ENCODE data around the gene TMEM182.

The TMEM182 gene

DNA sequence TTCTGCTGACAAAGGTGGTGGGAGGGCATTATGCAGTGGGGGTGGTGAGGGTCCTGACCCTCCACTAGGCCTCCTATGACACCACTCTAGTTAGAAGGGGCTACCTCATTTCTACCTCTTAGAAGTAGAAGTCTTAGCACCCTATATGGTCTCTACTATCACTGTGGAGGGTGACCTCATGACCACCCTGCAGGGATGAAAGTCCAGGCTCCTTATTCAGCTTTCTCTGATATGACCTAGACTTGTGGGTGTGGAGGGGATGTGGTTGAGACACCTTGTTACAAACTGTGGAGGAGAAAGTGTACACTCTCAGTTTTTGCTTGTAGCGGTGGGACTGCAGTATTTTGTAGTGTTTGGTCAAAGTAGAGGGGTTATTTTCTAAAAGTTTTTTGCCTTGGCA is 18.6 kb downstream of the TMEM182 start:
- no peaks in the 10 kb centered on the region for H3K36me3 Mint-ChIP-seq (ENCODE audit: low read depth)
- no peak overlapping the region for H3K4me3 Mint-ChIP-seq
- H3K4me1 Mint-ChIP-seq (ENCODE audit: low read depth), result no peaks in the 10 kb centered on the region
- H3K27ac Mint-ChIP-seq, result no peak overlapping the region
- H3K27me3 Mint-ChIP-seq (ENCODE audit: low read depth), result peaks cover 3% of the 10 kb centered on the region
- H3K9me3 Mint-ChIP-seq, result no peaks in the 10 kb centered on the region
- DNase-seq (ENCODE audit: low spot score), result no peak

DNA sequence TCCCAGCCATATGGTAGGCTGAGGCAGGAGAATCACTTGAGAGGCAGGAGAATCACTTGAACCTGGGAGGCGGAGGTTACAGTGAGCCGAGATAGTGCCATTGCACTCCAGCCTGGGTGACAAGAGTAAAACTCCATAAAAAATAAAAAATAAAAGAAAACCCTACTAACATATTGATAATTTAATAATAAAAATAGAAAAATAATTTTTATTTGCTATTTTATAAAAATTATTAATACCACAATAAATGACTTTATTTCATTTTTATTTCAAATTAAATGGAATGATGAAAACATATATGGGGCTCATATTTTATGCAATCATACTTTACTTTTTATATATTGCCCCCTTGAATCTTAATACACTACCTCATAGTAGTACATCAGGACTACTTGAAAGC is 20.4 kb downstream of the TMEM182 start:
- Mint-ChIP-seq H3K27me3 (ENCODE audit: low read depth) (peaks cover 2% of the 10 kb centered on the region), H3K4me1 (ENCODE audit: low read depth) (no peaks in the 10 kb centered on the region), H3K4me3 (no peak overlapping the region), H3K36me3 (ENCODE audit: low read depth) (no peaks in the 10 kb centered on the region), H3K27ac (no peak overlapping the region), H3K9me3 (no peaks in the 10 kb centered on the region)
- DNase-seq (ENCODE audit: low spot score), result no peak

DNA sequence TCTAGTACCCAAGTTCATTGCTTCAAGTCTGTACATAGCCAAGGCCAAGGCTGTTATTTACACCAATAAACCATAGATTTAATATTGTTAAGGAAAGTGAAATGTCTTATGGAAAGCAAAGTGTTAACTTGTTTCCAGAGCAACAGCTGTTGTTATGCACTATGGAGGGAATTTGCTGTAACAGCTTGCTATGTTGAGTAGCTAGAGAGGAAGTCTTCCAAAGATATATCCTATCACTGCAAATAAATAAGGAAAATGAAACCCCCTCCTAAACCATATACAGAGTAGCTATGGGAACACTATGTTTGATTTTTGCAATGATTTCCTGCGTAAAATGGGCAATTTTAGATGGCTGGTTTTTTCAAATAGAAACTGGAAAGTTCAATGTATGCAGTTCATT is 21.1 kb downstream of the TMEM182 start:
- Mint-ChIP-seq H3K27ac (no peak overlapping the region), H3K36me3 (ENCODE audit: low read depth) (no peaks in the 10 kb centered on the region), H3K4me1 (ENCODE audit: low read depth) (no peaks in the 10 kb centered on the region), H3K27me3 (ENCODE audit: low read depth) (no peaks in the 10 kb centered on the region), H3K4me3 (no peak overlapping the region), H3K9me3 (no peaks in the 10 kb centered on the region)
- no peak for DNase-seq (ENCODE audit: low spot score)

DNA sequence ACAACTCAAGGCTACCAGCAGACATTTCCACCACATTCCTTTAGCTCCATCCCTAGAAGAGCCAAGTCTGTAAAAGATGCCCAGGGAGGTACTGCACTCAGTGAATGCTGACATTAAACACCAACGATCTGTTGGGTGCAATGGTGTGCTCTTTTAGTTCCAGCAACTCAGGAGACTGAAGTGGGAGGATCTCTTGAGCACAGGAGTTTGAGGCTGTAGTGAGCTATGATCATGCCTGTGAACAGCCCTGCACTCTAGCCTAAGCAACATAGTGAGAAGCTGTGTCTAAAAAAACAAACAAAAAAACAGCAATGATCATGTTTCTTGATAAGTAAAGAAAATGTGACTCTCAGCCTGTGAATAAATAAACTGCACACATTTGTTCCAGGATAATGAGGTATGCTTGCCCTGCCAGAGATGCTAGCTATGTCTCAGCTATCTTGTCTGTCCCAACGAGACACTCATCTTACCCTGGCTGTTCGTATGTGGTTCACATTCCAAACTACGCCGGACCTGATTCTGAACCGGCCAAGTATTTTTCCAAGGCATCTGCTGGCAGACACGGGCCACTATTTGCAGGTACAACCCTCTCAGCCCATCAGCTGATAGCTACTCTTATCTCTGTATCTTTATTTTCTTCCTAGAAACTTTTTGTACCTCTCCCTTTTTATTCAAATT is 21.8 kb downstream of the TMEM182 start:
- H3K27me3 Mint-ChIP-seq (ENCODE audit: low read depth), result no peaks in the 10 kb centered on the region
- H3K4me3 Mint-ChIP-seq, result no peak overlapping the region
- no peaks in the 10 kb centered on the region for H3K36me3 Mint-ChIP-seq (ENCODE audit: low read depth)
- no peak for DNase-seq (ENCODE audit: low spot score)
- H3K27ac Mint-ChIP-seq, result no peak overlapping the region
- no peaks in the 10 kb centered on the region for H3K4me1 Mint-ChIP-seq (ENCODE audit: low read depth)
- no peaks in the 10 kb centered on the region for H3K9me3 Mint-ChIP-seq

DNA sequence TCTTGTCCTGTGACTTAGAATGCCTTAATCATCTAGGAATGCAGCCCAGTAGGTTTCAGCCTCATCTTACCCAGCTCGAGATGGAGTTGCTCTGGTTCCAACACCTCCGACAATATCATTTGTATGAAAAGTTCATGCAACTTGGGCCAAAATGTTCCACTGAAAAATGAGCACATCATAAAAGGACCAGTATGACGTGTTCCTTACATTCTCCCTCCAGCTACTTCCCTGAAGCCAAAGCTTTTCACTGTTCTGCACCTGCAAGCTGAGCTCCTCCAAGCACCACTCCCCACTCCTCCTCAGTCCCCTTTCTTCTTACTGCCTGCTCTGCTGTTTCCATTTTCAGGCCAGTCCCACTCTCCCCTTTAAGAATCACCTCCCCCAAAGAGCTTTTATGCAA is 23.1 kb downstream of the TMEM182 start:
- no peak for DNase-seq (ENCODE audit: low spot score)
- no peaks in the 10 kb centered on the region for H3K36me3 Mint-ChIP-seq (ENCODE audit: low read depth)
- H3K9me3 Mint-ChIP-seq, result no peaks in the 10 kb centered on the region
- H3K27ac Mint-ChIP-seq, result no peak overlapping the region
- H3K27me3 Mint-ChIP-seq (ENCODE audit: low read depth), result peaks cover 2% of the 10 kb centered on the region
- no peaks in the 10 kb centered on the region for H3K4me1 Mint-ChIP-seq (ENCODE audit: low read depth)
- no peak overlapping the region for H3K4me3 Mint-ChIP-seq

DNA sequence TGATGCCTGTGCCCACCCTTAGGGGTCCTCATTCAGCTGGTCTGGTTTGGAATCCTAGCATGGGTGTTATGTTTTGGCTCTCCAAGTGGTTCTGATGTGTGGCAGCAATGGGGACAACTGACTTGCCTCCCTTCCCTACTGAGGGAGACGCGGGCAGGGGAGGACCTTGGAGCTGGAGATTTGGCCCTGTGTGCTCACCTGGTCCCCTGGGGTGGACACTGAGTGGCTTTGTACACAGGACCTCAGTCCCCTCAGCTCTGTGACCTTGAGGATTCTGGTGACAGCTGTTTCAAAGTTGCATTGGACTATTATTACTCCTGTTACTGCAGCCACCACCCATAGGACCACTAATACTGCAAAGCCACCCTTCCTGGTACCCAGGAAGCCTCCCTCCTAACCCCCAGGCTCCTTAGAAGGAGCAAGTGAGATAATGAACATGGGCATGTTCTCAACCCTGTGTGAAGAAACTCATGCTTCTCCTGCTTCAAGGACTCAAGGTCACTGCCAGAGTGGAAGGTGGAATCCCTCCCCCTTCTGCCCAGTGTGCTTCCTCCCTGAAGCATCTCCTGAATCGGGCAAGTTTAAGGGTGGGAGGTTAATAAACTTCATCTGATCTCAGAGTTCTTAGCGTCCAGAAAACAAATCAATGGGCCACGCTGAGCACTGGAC is 26.5 kb downstream of the TMEM182 start:
- H3K4me3 Mint-ChIP-seq, result no peak overlapping the region
- H3K27ac Mint-ChIP-seq, result no peak overlapping the region
- DNase-seq (ENCODE audit: low spot score), result no peak
- H3K9me3 Mint-ChIP-seq, result no peaks in the 10 kb centered on the region
- peaks cover 2% of the 10 kb centered on the region for H3K27me3 Mint-ChIP-seq (ENCODE audit: low read depth)
- H3K36me3 Mint-ChIP-seq (ENCODE audit: low read depth), result no peaks in the 10 kb centered on the region
- H3K4me1 Mint-ChIP-seq (ENCODE audit: low read depth), result no peaks in the 10 kb centered on the region

DNA sequence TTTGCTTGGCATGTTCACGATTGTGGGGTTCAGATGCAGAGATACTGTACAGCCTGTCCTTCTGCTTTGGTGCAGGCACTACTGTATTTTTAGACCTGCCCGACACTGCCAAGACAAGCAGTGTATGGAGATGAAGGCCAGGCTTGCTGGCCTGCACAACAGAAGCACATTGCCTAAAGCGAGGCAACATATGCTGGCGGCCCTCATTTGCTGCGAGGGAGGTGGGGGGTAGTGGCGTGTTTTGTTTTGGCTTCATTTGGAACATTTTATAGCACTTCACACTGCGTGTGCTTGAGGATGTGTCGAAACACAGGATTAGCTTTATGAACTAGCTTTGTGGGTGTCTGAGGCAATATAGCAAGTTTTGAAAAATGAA is 27.0 kb downstream of the TMEM182 start:
- Mint-ChIP-seq H3K4me1 (ENCODE audit: low read depth) (no peaks in the 10 kb centered on the region), H3K36me3 (ENCODE audit: low read depth) (no peaks in the 10 kb centered on the region), H3K4me3 (no peak overlapping the region), H3K27ac (no peak overlapping the region), H3K9me3 (no peaks in the 10 kb centered on the region), H3K27me3 (ENCODE audit: low read depth) (peaks cover 2% of the 10 kb centered on the region)
- DNase-seq (ENCODE audit: low spot score), result no peak

DNA sequence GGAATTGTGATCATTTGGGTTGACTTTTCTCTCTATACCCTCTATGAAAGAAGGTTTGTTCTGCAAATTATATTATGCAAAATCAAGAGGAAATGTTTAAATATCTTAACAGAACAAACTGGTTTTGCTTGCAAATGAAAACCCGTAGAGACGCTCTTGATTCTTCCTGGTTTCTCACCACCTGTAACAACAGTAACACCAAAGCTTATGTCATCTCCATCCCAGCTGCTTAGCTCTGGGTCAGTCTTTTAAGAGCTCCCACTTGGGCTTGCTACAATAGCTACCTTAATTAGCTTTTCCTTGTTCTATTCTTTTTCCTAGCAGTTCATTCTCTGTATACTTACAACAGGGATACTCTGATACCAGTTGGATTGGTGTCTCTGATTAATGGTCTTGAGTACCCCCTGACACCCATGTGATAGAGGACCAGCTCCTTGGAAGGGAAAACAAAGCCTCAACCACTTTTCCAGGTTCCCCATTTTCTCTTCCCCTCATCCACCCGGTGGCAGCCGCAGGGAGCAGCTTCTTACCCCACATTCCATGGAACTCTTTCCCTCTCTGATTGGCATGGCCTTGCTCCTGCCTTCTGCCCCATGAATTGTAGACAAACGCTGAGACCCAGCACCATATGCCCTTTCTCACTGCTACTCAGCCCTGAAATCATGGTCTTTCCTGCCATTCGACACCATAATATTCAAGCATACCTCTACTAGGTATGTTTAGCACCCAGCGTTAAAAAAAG is 27.7 kb downstream of the TMEM182 start:
- Mint-ChIP-seq H3K27ac (no peak overlapping the region), H3K36me3 (ENCODE audit: low read depth) (no peaks in the 10 kb centered on the region), H3K4me3 (no peak overlapping the region), H3K27me3 (ENCODE audit: low read depth) (peaks cover 2% of the 10 kb centered on the region), H3K4me1 (ENCODE audit: low read depth) (no peaks in the 10 kb centered on the region), H3K9me3 (no peaks in the 10 kb centered on the region)
- no peak for DNase-seq (ENCODE audit: low spot score)

DNA sequence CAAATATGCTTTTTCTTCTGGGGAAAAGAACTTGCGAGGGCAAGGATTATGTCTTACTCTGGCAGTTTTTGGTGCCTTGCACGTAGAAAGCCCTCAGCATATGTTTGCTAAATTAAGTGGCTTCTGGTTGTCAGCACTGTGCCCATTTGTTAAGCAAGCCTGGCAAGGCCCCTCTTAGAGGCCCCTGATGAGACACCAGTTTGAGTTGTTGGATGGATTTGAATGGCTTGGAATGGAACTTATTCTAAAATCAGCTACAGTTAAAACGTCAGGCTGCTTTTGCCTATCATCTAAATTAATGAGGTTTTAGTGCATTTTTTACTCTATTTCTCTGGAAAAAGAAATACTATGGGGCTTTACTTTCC is 28.2 kb downstream of the TMEM182 start:
- H3K9me3 Mint-ChIP-seq, result no peaks in the 10 kb centered on the region
- DNase-seq (ENCODE audit: low spot score), result no peak
- no peak overlapping the region for H3K4me3 Mint-ChIP-seq
- H3K4me1 Mint-ChIP-seq (ENCODE audit: low read depth), result no peaks in the 10 kb centered on the region
- H3K27me3 Mint-ChIP-seq (ENCODE audit: low read depth), result peaks cover 2% of the 10 kb centered on the region
- H3K27ac Mint-ChIP-seq, result no peak overlapping the region
- H3K36me3 Mint-ChIP-seq (ENCODE audit: low read depth), result no peaks in the 10 kb centered on the region

DNA sequence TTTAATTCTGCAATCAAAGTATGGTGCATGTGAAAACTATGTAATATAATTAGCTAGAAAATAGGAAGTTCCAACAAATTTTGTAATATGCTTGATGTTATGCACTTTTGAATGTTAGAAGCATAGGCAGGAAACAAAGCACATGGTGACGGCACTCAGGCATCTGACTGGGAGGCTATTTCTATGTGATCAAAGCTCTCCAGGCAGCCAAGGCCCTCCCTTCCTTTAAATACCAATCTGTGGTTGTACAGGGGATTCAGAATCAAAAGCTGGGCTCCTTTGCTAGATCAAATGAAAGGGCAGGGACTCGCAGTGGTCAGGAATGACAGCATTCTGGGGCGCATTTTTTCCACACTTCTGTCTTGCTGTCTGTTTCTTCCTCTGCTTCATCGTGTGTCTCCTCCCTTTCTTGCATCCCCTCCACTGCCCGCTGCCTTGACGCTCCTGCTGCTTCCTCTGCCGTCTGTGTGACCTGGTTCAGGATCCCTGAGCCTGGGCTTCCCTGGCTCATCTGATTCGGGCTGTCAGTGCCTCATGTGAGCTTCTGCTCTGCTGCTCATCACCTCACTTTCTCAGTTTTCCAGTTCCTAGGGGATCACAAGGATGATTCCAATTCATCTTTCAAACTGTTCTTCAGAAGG is 30.9 kb downstream of the TMEM182 start:
- H3K4me1 Mint-ChIP-seq (ENCODE audit: low read depth), result no peaks in the 10 kb centered on the region
- H3K27ac Mint-ChIP-seq, result no peak overlapping the region
- no peaks in the 10 kb centered on the region for H3K9me3 Mint-ChIP-seq

DNA sequence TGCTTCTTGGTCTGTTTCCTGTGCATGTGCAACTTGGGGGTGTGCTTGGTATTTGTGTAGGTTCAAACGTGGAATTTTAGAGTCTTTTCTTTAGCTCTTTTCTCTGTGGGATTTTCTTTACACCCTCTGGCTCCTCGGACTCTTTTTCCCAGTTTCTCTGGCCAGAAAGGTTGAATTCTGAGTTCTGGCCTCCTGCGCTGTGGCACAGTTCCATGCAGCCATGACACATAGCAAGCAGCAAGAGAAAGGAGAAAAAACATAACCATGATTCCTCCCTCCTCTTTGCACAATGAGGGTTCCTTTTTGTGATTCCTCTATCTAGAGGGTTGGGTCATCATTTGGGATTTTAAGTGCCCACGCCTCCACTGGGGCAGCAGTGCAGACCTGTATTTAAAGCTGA is 33.8 kb downstream of the TMEM182 start:
- Mint-ChIP-seq H3K4me3 (no peak overlapping the region), H3K4me1 (ENCODE audit: low read depth) (no peaks in the 10 kb centered on the region), H3K27ac (no peak overlapping the region), H3K9me3 (peaks cover 17% of the 10 kb centered on the region), H3K27me3 (ENCODE audit: low read depth) (no peaks in the 10 kb centered on the region), H3K36me3 (ENCODE audit: low read depth) (peaks cover 17% of the 10 kb centered on the region)
- no peak for DNase-seq (ENCODE audit: low spot score)

More for the DNA sequence above, 30.9 kb downstream of the TMEM182 start:
- Mint-ChIP-seq H3K36me3 (ENCODE audit: low read depth) (no peaks in the 10 kb centered on the region), H3K27me3 (ENCODE audit: low read depth) (peaks cover 2% of the 10 kb centered on the region), H3K4me3 (no peak overlapping the region)
- DNase-seq (ENCODE audit: low spot score), result no peak

DNA sequence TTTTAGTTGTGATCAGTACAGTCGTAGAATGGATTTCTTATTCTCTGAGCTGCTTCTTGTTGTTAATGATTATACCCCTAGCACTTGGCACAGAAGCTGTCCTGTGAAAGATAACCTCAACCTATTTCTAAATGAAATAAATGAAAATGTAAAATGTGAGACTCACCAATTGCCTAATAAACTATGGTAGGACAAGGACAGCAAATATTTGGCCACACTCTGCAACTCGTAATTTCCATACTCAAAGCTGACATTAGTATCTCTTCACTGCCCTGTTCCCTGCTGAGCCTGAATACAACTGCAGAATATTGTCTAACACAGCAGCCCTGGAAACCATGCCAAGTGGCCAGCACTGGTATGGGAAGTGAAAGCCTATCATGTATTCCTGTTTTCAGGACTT is 34.5 kb downstream of the TMEM182 start:
- no peak overlapping the region for H3K4me3 Mint-ChIP-seq
- no peaks in the 10 kb centered on the region for H3K27me3 Mint-ChIP-seq (ENCODE audit: low read depth)
- peaks cover 24% of the 10 kb centered on the region for H3K9me3 Mint-ChIP-seq
- H3K36me3 Mint-ChIP-seq (ENCODE audit: low read depth), result peaks cover 22% of the 10 kb centered on the region
- DNase-seq (ENCODE audit: low spot score), result no peak
- no peaks in the 10 kb centered on the region for H3K4me1 Mint-ChIP-seq (ENCODE audit: low read depth)
- H3K27ac Mint-ChIP-seq, result no peak overlapping the region

DNA sequence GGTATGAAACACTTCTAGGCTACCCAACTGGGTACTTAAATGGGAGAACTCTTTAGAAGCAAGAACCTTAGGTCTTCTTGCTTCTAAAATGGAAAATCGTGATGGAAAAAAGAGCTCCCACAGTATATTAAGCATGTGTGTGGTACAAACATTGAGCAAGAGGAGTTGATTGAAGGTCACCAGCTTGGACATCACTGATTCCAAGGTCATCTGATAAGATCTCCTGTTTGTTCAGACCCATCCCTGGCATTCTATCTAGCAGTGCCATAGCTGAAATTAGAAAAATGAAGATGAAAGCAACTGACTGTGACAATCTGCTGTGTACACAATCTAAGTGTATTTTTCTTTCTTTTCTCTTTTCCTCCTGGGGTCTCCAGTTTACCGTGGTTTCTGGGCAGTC is 35.7 kb downstream of the TMEM182 start:
- Mint-ChIP-seq H3K9me3 (peaks cover 34% of the 10 kb centered on the region), H3K36me3 (ENCODE audit: low read depth) (peaks cover 29% of the 10 kb centered on the region), H3K27me3 (ENCODE audit: low read depth) (no peaks in the 10 kb centered on the region), H3K4me3 (no peak overlapping the region), H3K27ac (no peak overlapping the region), H3K4me1 (ENCODE audit: low read depth) (no peaks in the 10 kb centered on the region)
- no peak for DNase-seq (ENCODE audit: low spot score)

DNA sequence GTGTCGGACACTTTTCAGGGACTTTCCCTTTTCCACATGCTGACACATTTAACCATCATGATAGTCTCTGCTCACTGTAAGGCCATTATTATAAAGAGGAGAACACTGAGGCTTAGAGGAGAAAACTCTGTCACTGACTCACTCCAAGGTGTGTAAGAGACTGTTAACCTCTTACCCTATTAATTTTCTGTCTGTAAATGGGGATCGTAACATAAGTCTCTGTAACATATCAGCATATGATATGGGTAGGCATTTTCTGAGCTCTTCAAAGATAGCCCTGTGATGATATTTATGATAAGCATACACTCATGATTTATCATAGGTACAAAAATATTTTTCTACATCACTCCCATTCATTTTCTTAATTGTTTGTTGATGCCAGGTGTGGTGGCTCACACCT is 36.4 kb downstream of the TMEM182 start:
- H3K36me3 Mint-ChIP-seq (ENCODE audit: low read depth), result peaks cover 32% of the 10 kb centered on the region
- H3K4me1 Mint-ChIP-seq (ENCODE audit: low read depth), result peaks cover 2% of the 10 kb centered on the region
- no peaks in the 10 kb centered on the region for H3K27me3 Mint-ChIP-seq (ENCODE audit: low read depth)
- no peak overlapping the region for H3K4me3 Mint-ChIP-seq
- DNase-seq (ENCODE audit: low spot score), result no peak
- no peak overlapping the region for H3K27ac Mint-ChIP-seq
- peaks cover 41% of the 10 kb centered on the region for H3K9me3 Mint-ChIP-seq
